ENCODE results near the gene PRKAG2.

PRKAG2 gene

DNA sequence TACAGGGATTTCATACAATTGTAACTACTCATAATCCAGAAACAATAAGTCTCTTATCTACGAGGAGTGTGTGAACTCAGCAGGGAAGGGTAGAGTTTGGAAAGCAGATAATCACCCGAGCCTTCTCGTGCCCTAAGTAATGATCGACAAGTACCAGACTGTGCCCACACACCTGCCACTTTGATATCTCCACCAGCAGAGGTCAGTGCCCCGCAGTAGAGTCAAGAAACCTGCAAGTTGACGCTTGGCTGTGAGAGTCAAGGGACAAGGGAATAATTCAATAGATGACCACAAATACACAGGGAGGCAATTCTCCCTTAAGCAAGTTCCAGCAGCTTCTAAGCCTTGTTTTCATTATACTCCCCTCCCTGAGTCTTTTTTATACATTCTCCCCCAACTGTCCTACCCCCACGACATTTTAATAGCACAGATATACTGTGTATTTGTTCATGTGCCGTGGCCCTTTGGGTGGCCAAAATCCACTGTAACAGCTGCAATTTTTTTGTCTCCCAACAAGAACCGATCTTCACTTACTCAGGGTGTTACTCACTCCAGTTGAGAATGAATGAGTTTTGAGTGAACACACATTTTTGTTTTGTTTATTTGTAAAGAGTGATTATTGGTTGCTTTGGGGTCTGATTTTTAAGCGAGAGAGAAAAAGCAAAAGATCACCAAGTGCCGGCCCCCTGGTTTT is 250.3 kb downstream of the PRKAG2 start:
- no peak overlapping the region for H3K4me3 ChIP-seq (ENCODE audit: low read depth, low read length)
- DNase-seq (ENCODE audit: low read depth) = peak; percentile 32
- TF ChIP-seq, protein P1, sequence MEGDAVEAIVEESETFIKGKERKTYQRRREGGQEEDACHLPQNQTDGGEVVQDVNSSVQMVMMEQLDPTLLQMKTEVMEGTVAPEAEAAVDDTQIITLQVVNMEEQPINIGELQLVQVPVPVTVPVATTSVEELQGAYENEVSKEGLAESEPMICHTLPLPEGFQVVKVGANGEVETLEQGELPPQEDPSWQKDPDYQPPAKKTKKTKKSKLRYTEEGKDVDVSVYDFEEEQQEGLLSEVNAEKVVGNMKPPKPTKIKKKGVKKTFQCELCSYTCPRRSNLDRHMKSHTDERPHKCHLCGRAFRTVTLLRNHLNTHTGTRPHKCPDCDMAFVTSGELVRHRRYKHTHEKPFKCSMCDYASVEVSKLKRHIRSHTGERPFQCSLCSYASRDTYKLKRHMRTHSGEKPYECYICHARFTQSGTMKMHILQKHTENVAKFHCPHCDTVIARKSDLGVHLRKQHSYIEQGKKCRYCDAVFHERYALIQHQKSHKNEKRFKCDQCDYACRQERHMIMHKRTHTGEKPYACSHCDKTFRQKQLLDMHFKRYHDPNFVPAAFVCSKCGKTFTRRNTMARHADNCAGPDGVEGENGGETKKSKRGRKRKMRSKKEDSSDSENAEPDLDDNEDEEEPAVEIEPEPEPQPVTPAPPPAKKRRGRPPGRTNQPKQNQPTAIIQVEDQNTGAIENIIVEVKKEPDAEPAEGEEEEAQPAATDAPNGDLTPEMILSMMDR (IDR thresholded peaks at IDR 0.05; ENCODE audit: insufficient read depth, low read depth, low read length, missing control alignments) = no peak

DNA sequence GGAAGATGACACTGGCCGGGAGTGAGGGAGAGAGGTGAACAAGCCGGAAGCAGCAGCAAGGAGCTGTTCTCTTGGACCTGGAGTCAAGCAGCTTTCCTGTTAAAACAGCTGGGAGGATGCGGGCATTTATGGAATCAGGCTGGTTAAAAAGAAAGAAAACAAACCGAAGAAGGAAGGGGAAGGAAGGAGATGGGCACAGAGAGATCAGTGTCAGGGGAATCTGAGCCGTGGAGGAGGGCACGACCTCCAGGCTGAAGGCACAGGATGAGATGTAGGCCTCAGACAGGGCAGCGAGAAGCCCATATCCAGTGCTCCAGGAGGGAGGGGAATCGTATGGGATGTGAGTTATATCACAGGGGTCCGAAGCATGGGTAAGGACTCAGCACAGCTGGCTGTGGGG is 251.3 kb downstream of the PRKAG2 start:
- TF ChIP-seq, protein P1 (IDR thresholded peaks at IDR 0.05; ENCODE audit: insufficient read depth, low read depth, low read length, missing control alignments) = no peak
- H3K4me3 ChIP-seq (ENCODE audit: low read depth, low read length) = no peak overlapping the region
- DNase-seq (ENCODE audit: low read depth) = no peak

DNA sequence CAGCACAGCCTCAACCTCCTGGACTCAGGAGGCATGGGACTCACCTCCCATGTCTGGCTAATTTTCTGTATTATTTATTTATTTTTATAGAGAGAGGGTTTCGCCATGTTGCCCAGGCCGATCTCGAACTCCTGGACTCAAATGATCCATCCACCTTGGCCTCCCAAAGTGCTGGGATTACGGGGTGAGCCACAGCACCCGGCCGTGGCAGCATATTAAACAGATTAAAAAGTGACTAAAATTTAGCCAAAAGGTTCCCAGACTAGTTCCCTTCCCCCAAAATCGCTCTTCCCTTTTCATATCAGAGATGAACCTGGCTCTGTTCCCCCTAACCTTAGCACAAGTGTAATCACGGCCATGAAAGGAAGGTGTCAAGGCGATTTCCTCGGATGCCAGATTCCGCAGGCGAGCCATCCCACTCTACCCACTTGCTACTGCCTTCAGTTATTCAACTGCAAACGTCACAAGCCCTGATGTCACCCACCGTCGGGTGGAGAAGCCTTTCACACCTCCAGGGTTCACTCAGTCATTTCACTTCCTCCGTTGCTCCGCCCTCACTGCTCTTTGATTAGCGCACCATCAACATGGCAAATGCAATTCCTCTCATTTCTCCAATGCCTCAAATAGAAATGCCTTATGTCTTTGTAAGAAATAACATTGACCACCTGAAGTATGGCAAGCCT is 252.5 kb downstream of the PRKAG2 start:
- no peak overlapping the region for H3K4me3 ChIP-seq (ENCODE audit: low read depth, low read length)
- no peak for DNase-seq (ENCODE audit: low read depth)
- TF ChIP-seq, protein P1 (IDR thresholded peaks at IDR 0.05; ENCODE audit: insufficient read depth, low read depth, low read length, missing control alignments) = no peak

DNA sequence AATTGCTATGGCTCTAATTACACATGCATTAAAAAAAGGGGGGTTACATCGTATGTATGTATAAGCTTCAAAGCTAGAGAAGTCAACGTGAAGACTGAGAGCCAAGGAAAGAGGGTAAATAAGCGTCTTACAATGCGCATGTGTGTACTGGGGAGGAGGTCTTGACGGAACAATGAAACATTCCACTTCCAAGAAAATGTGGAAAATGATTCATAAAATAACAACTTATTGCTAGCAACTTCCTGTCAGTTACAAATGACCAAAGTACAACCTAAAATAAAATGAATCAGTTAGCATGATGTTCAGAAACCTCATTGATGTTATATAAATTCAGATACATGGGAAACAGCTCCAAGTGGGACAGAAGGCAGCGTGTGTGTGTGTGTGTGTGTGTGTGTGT is 253.1 kb downstream of the PRKAG2 start:
- no peak overlapping the region for H3K4me3 ChIP-seq (ENCODE audit: low read depth, low read length)
- TF ChIP-seq, protein P1 (IDR thresholded peaks at IDR 0.05; ENCODE audit: insufficient read depth, low read depth, low read length, missing control alignments) = no peak
- no peak for DNase-seq (ENCODE audit: low read depth)

DNA sequence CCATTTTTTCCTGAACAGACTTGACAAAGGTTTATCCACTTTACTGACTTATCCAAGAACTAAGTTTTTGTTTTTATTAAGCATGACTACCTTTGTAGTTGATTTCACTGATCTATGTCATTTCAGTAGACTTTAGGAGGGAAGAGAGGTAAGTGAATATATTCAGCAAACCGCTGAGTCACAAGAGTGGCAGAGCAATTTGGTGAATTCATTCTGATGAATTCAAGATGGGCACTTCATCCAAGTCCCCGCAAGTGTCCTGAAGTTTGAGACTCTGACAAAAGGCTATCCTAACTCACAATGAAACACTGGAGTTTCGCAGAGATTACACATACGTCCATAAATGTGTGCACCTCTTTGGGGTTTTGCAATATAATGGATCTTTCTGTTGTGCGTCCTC is 255.0 kb downstream of the PRKAG2 start:
- no peak for DNase-seq (ENCODE audit: low read depth)
- H3K4me3 ChIP-seq (ENCODE audit: low read depth, low read length) = no peak overlapping the region
- TF ChIP-seq, protein P1 (IDR thresholded peaks at IDR 0.05; ENCODE audit: insufficient read depth, low read depth, low read length, missing control alignments) = no peak

DNA sequence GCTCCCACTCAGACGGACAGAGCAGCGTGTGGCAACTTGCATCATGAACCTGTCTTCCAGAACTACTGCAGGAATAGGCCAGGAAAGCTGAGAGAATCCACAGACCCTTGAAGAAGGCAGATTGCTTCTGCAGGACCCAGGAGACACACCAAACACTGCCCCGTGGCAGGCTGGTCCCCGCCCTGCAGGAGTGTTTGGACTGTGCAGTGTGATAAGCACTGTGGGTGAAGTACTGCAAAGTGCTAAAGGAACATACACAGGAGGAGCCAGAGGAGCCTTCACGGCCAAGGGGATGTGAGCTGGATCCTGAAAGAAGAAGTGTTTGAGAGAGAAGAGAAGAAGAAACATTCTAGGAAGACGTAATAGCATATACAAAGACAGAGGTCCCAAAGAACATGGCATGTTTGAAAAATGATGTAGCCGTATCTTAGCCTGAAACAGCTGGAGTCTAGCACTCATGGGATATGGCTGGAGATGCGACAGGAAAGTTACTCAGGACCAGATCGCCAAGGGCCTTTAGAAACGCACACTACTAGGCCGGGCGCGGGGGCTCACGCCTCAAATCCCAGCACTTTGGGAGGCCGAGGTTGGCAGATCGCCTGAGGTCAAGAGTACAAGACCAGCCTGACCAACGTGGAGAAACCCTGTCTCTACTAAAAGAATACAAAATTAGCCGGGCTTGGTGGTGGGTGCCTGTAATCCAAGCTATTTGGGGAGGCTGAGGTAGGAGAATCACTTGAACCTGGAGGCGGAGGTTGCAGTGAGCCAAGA is 260.3 kb downstream of the PRKAG2 start:
- no peak overlapping the region for H3K4me3 ChIP-seq (ENCODE audit: low read depth, low read length)
- DNase-seq (ENCODE audit: low read depth) = no peak
- TF ChIP-seq, protein P1 (IDR thresholded peaks at IDR 0.05; ENCODE audit: insufficient read depth, low read depth, low read length, missing control alignments) = no peak
